ENCODE measurements around the gene GAB1. TPM values are rescaled to one million over a fixed set of nuclear protein-coding genes. Genes with fewer than 3 reads are reported as not detected.

GAB1 gene
- total and polyA plus RNA-seq, 2 of the 13 experiments (the other 11 are each of a cell fraction or from before 2014, with no cell fraction given): 8.7 to 14.7 TPM

GRCh38 chr4:143411527-143412419 lies 75.1 kb downstream of the GAB1 start (continued):
- TF ChIP-seq RERE (CRISPR knock-in tag; IDR thresholded peaks at IDR 0.05; ENCODE audit: low read depth) (no peak), ZNF543 (CRISPR knock-in tag; IDR thresholded peaks at IDR 0.05) (no peak)

GRCh38 chr4:143412420-143412758 lies 75.7 kb downstream of the GAB1 start:
- H3K9ac ChIP-seq (ENCODE audit: insufficient read depth, low read depth, low read length): no peak overlapping the region
- POLR2A ChIA-PET: no interaction called here
- CTCF ChIA-PET (ENCODE audit: low intra/inter-chr PET ratio, low total read pairs): no interaction called here
- no peaks in the 10 kb centered on the region for H3K4me1 ChIP-seq (ENCODE audit: insufficient read depth, low read length)
- H3K9me3 ChIP-seq (ENCODE audit: low read length): no peaks in the 10 kb centered on the region
- H3K4me2 ChIP-seq (ENCODE audit: low read depth, low read length): no peak overlapping the region
- FAIRE-seq: no peak
- in situ Hi-C loops (cut with HindIII; ENCODE audit: extremely low pct_ligation_motif_present, low pct_unique_long_range_greater_than_20kb) (no loop called here), intact Hi-C loops (cut with micrococcal nuclease; ENCODE audit: unreplicated experiment) (no loop called here)
- no TSS peak for BruUV-seq (replicated peaks)
- H3K4me3 ChIP-seq (replicated peaks in 1 of 3; ENCODE audit: insufficient read depth in 1 of 3, low read depth in 2 of 3, low read length in 3 of 3): no peak overlapping the region
- no peaks in the 10 kb centered on the region for H3K27me3 ChIP-seq (ENCODE audit: control insufficient read depth in 1 of 2, insufficient read depth in 2 of 2, low read length in 2 of 2)
- no peak for TF ChIP-seq TFDP1 (CRISPR knock-in tag; IDR thresholded peaks at IDR 0.05; ENCODE audit: borderline replicate concordance)
- TF ChIP-seq AGO1 (IDR thresholded peaks at IDR 0.05; ENCODE audit: low read depth, low read length, poor library complexity, severe bottlenecking): no peak
- TF ChIP-seq FOSL1 (CRISPR knock-in tag; IDR thresholded peaks at IDR 0.05; ENCODE audit: borderline replicate concordance): no peak
- no peak for TF ChIP-seq ZBTB14 (CRISPR knock-in tag; IDR thresholded peaks at IDR 0.05)
- no peak for TF ChIP-seq ZNF34 (CRISPR knock-in tag; IDR thresholded peaks at IDR 0.05; ENCODE audit: borderline replicate concordance)
- TF ChIP-seq ELF1 (CRISPR knock-in tag; IDR thresholded peaks at IDR 0.05): no peak
- no peak for ATAC-seq
- H3K79me2 ChIP-seq (ENCODE audit: insufficient read depth, low read length): peaks cover 2% of the 10 kb centered on the region
- no peak overlapping the region for H3K27ac ChIP-seq (ENCODE audit: extremely low read length, insufficient read depth, low read length)
- no peak for DNase-seq (ENCODE audit: low spot score)
- no peaks in the 10 kb centered on the region; the same call in 1 of the 2 replicates for H4K20me1 ChIP-seq (ENCODE audit: insufficient read depth, low read length)
- 94% methylated on average over 3 of the region's 3 CpGs for WGBS (ENCODE audit: low lambda C conversion rate)
- peaks cover 1 to 3% of the 10 kb centered on the region in 2 experiments; a peak in 2 of 5 replicates for H3K36me3 ChIP-seq (replicated peaks in 1 of 2; ENCODE audit: control insufficient read depth in 1 of 2, insufficient read depth in 2 of 2, low read length in 2 of 2)
- H2AFZ ChIP-seq (ENCODE audit: low read length): no peak overlapping the region
